PC-9 (cell line): ENCODE results near the gene XPC. TPM values are rescaled to one million over a fixed set of nuclear protein-coding genes. Genes with fewer than 3 reads are reported as not detected.

Source experiments
- BruUV-seq: library from RNA; stranded (reverse); fragments of 400-500 nt; replicated peaks from 2 replicates; lab custom pipeline; 2021; lab: Mats Ljungman, UMichigan
- CTCF ChIA-PET: fragments of 300-600 bp; sonication (Branson Sonifier 250); formaldehyde crosslinking; loops from one replicate; lab custom pipeline; 2022; ENCODE audit warnings: antibody characterized with exemption; lab: Charles Lee
- POLR2A ChIA-PET: fragments of 300-600 bp; sonication (Branson Sonifier 250); formaldehyde crosslinking; loops from one replicate; lab custom pipeline; 2022; ENCODE audit warnings: antibody characterized with exemption; ENCODE audit not compliant: unreplicated experiment; lab: Charles Lee
- DNase-seq, 2 experiments: peaks; one replicate each; pipeline versions ENCODE4 v3.0.0 to v3.0.0-alpha.2; 2015 to 2022; ENCODE audit warnings: mixed read lengths in 1 of 2
- H2AFZ ChIP-seq: fragments of 200-600 bp; sonication (generic); 2 replicates; pipeline ENCODE4 v1.8.1; 2017; ENCODE audit warnings: antibody characterized with exemption
- H3F3A ChIP-seq: fragments of 200-600 bp; sonication (generic); 2 replicates; pipeline ENCODE4 v1.8.1; 2017; ENCODE audit warnings: antibody characterized with exemption, mild to moderate bottlenecking, low read depth; ENCODE audit not compliant: insufficient read depth
- H3K27ac ChIP-seq: fragments of 200-600 bp; sonication (generic); 2 replicates; pipeline ENCODE4 v1.6.1; 2016; ENCODE audit warnings: mixed run types
- H3K27me3 ChIP-seq: fragments of 200-600 bp; sonication (generic); 2 replicates; pipeline ENCODE4 v1.6.1; 2016; ENCODE audit warnings: low read depth, mixed run types; ENCODE audit not compliant: insufficient read depth
- H3K36me3 ChIP-seq: fragments of 200-600 bp; sonication (generic); 2 replicates; pipeline ENCODE4 v1.6.1; 2016; ENCODE audit warnings: low read depth, mixed run types
- H3K4me1 ChIP-seq: fragments of 200-600 bp; sonication (generic); replicated peaks from 2 replicates; pipeline ENCODE4 v1.6.1; 2016; ENCODE audit warnings: mixed run types; ENCODE audit not compliant: insufficient read depth
- H3K4me2 ChIP-seq: fragments of 200-600 bp; sonication (generic); 2 replicates; pipeline ENCODE4 v1.6.1; 2017; ENCODE audit warnings: mixed run types
- H3K4me3 ChIP-seq: fragments of 200-600 bp; sonication (generic); 2 replicates; pipeline ENCODE4 v1.6.1; 2016; ENCODE audit warnings: mixed run types
- H3K79me2 ChIP-seq: fragments of 200-600 bp; sonication (generic); 2 replicates; pipeline ENCODE4 v1.6.1; 2017; ENCODE audit warnings: low read depth, mixed run types
- H3K9me2 ChIP-seq: fragments of 200-600 bp; sonication (generic); 2 replicates; pipeline ENCODE4 v1.8.1; 2017; ENCODE audit warnings: mild to moderate bottlenecking; ENCODE audit not compliant: insufficient read depth
- H3K9me3 ChIP-seq: fragments of 200-600 bp; sonication (generic); 2 replicates; pipeline ENCODE4 v1.8.1; 2016; ENCODE audit warnings: low read depth; ENCODE audit not compliant: insufficient read depth
- H4K20me1 ChIP-seq: fragments of 200-600 bp; sonication (generic); 2 replicates; pipeline ENCODE4 v1.8.1; 2017; ENCODE audit not compliant: insufficient read depth
- EZH2 ChIP-seq: fragments of 200-600 bp; sonication (generic); IDR thresholded peaks from 2 replicates; pipeline ENCODE4 v1.8.0; 2017; ENCODE audit warnings: antibody characterized with exemption, low read depth
- intact Hi-C: fragments of 100-400 bp; cut with micrococcal nuclease; formaldehyde crosslinking; loops from one replicate; pipeline ENCODE4 v1.10.0; 2022; ENCODE audit not compliant: unreplicated experiment
- total RNA-seq: library from RNA; stranded (reverse); gene quantifications from 2 replicates; pipeline ENCODE4 v1.2.3, GENCODE V29; 2021
- TF ChIP-seq, protein P1 (sequence below): fragments of 200-600 bp; sonication (generic); conservative IDR thresholded peaks from 2 replicates; pipeline ENCODE4 v1.6.1; 2017; ENCODE audit warnings: mixed run types, antibody characterized with exemption, mild to moderate bottlenecking, moderate library complexity

Gene XPC
- total RNA-seq, 1 experiment from 2014 or later = 27.1 TPM

DNA sequence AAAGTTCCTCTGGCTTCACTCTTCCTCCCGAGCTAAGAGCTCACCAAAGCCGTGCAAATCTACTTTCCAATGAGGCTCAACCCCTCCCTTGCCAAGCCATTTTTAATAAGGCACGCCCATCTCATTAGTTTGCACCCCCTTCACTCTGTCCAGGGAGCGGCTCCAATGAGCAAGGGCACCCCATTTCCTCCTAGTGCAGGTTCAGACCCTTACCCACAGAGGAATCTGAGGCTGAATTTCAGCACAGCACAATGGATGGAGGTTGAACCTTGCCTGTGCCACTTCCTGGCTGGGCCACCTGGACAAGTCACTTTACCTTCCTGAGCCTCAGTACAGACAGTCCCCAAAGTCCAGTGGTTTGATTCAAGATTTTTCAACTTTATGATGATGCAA, 25.4 kb downstream of the XPC start:
- Histone ChIP-seq H3K36me3 (0 out of 2 replicates have a peak, but pooled peaks cover 6% of the 10 kb centered on the region), H3K4me1 (no peaks in the 10 kb centered on the region), H4K20me1 (no peaks in the 10 kb centered on the region), H3K27me3 (no peaks in the 10 kb centered on the region), H3K4me3 (no peak overlapping the region), H3F3A (no peaks in the 10 kb centered on the region), H2AFZ (no peak overlapping the region), H3K27ac (no peak overlapping the region), H3K4me2 (no peak overlapping the region), H3K9me3 (no peaks in the 10 kb centered on the region), H3K9me2 (no peaks in the 10 kb centered on the region), H3K79me2 (no peaks in the 10 kb centered on the region)
- BruUV-seq = no TSS peak
- no peak for DNase-seq
- ChIA-PET POLR2A (interaction anchor here (0.6 kb wide), 1 partner anchor 218 kb away, joined by 3 read pairs; no protein-coding TSS in a partner anchor), CTCF (no interaction called here)
- TF ChIP-seq EZH2 = no peak
- TF ChIP-seq, protein P1, sequence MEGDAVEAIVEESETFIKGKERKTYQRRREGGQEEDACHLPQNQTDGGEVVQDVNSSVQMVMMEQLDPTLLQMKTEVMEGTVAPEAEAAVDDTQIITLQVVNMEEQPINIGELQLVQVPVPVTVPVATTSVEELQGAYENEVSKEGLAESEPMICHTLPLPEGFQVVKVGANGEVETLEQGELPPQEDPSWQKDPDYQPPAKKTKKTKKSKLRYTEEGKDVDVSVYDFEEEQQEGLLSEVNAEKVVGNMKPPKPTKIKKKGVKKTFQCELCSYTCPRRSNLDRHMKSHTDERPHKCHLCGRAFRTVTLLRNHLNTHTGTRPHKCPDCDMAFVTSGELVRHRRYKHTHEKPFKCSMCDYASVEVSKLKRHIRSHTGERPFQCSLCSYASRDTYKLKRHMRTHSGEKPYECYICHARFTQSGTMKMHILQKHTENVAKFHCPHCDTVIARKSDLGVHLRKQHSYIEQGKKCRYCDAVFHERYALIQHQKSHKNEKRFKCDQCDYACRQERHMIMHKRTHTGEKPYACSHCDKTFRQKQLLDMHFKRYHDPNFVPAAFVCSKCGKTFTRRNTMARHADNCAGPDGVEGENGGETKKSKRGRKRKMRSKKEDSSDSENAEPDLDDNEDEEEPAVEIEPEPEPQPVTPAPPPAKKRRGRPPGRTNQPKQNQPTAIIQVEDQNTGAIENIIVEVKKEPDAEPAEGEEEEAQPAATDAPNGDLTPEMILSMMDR = no peak
- intact Hi-C loops = no loop called here

DNA sequence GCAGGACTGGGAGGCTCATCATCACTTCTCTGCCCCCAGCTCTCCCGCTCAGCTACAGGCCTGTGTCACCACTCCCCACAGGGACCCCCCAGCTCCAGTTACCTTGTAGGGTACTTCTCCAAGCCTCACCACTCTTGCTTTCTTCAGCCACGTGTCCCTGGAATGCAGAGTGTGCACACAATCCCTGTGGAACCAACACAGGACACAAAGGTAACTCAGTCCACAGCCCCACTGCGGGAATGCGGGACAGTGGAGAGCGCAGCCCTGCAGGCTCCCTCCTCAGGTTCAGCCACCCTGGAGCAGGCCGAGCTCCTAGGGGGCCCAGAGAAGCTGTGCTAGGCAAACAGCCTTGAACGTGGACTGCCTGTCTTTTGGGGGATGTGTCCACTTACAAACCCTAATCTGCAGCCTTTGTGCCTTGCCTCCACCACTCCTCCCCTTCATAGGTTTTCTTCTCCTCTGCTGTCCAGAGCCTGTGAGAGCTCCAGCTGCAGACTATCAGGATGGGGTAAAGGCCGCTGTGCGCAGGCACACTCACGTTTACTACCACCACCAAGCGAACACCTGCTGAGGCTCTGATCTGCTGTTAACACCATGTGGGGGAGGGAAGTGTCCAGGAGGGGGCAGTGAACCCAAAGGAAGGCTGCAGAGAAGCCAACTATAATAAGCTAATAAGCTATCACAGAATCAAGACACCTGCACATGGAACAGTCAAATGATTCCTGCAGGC, 26.0 kb downstream of the XPC start:
- BruUV-seq = no TSS peak
- Histone ChIP-seq H3K4me3 (no peak overlapping the region), H3K4me2 (no peak overlapping the region), H3K36me3 (0 out of 2 replicates have a peak, but pooled peaks cover 4% of the 10 kb centered on the region), H3K9me3 (no peaks in the 10 kb centered on the region), H3F3A (no peaks in the 10 kb centered on the region), H2AFZ (no peak overlapping the region), H3K79me2 (no peaks in the 10 kb centered on the region), H3K9me2 (no peaks in the 10 kb centered on the region), H3K27me3 (no peaks in the 10 kb centered on the region), H3K4me1 (no peaks in the 10 kb centered on the region), H4K20me1 (no peaks in the 10 kb centered on the region), H3K27ac (no peak overlapping the region)
- ChIA-PET CTCF (no interaction called here), POLR2A (interaction anchor here (0.6 kb wide), 1 partner anchor 219 kb away, joined by 3 read pairs; no protein-coding TSS in a partner anchor)
- intact Hi-C loops = no loop called here
- TF ChIP-seq, protein P1 = peak; percentile 53; the same call in 1 of the 2 replicates
- TF ChIP-seq EZH2 = no peak
- no peak for DNase-seq

DNA sequence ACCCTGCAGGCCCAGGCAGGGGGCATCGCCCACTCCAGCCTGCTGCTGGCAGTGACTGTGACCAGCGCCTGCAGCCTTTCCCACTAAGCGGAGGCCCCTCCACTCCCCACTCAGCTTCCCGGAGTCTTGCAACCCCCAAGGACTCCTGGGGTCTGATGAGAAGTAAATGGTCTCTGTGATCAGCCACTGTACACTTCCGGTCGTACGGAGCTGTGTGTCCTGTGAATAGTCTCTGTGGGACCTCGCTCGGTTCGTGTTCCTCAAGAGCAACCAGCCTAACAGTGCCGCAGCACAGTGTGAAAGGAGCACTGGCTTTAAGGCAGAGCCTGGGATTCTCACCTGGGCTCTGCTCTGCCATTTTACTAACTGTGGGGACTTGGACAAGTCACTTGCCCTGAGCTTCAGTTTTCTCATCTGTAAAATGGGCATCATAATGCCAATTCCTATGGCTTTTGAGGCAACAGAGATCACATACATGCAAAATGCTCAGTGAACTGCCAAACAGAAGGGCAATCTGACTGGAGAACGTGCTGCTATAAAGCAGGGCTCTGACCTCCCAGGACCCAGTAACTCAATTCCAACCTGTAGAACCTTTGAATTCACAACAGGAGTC, 26.8 kb downstream of the XPC start:
- Histone ChIP-seq H3K79me2 (no peaks in the 10 kb centered on the region), H3F3A (no peaks in the 10 kb centered on the region; the same call in 1 of the 2 replicates), H3K4me3 (no peak overlapping the region), H3K9me2 (no peaks in the 10 kb centered on the region), H3K27ac (no peak overlapping the region), H3K4me1 (no peaks in the 10 kb centered on the region), H3K36me3 (peaks cover 6% of the 10 kb centered on the region; the same call in 1 of the 2 replicates), H2AFZ (no peak overlapping the region), H3K9me3 (no peaks in the 10 kb centered on the region), H3K4me2 (no peak overlapping the region), H4K20me1 (no peaks in the 10 kb centered on the region), H3K27me3 (no peaks in the 10 kb centered on the region)
- no peak for TF ChIP-seq EZH2
- TF ChIP-seq, protein P1 = no peak
- ChIA-PET POLR2A (no interaction called here), CTCF (no interaction called here)
- no TSS peak for BruUV-seq
- intact Hi-C loops = no loop called here
- no peak for DNase-seq
